ENCODE results near the gene CDC42EP4.
"Not testable (repeated sequence)": the region's sequence is repeated elsewhere in the genome, so short reads cannot be mapped to it uniquely, and the experiment has no call there.

The CDC42EP4 gene

DNA sequence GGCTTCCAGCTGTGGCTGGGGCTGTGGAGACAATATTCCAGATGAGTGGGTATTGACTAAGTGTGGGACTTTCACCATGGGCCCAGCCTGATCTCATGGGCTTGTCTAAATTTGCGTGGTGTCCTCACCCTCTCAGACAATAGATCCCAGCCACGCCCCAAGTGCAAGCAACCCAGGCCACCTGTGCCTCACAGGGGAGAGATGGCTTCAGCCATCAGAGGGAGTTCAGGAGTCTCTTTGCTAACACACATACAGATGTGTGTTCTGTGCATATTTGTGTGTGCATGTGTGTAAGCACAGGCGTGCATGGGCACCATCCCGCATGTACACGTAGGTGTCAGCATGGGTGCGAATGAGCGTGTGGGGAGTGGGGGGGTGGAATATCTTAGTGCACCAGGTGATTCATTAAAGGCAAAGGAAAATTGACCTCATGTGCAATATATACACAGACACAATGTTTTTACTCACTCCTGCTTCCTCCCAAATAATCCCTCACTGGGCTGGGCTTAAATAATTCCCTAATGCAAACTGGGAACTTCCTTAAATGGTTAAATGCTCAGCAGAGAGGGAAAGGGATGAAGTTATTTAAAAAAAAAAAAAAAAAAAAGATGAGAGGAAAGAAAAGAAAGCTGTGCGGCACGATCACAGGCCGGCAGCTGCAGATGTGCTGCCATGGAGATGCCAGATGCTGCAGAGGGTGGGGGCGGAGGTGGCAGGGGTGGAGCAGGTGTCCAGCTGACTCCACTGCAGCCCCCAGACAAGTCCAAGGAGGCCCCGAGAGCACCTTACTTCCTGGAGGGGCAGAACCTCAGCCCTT, 24.0 kb upstream of the CDC42EP4 start:
- H3K4me1 ChIP-seq (ENCODE audit: control insufficient read depth, insufficient read depth, low read length, unreplicated experiment), result peaks cover 34% of the 10 kb centered on the region
- no peaks in the 10 kb centered on the region for H3K79me2 ChIP-seq (ENCODE audit: control insufficient read depth, insufficient read depth, low read length, unreplicated experiment)
- no peaks in the 10 kb centered on the region for H3K27me3 ChIP-seq (ENCODE audit: insufficient read depth, low read length)
- H2AFZ ChIP-seq (ENCODE audit: low read length, unreplicated experiment), result no peak overlapping the region
- no peaks in the 10 kb centered on the region for H3K36me3 ChIP-seq (ENCODE audit: insufficient read depth, low read length)
- no peak overlapping the region for H3K27ac ChIP-seq (ENCODE audit: low read depth, low read length)
- H3K4me3 ChIP-seq (ENCODE audit: low read depth, low read length), result no peak overlapping the region

DNA sequence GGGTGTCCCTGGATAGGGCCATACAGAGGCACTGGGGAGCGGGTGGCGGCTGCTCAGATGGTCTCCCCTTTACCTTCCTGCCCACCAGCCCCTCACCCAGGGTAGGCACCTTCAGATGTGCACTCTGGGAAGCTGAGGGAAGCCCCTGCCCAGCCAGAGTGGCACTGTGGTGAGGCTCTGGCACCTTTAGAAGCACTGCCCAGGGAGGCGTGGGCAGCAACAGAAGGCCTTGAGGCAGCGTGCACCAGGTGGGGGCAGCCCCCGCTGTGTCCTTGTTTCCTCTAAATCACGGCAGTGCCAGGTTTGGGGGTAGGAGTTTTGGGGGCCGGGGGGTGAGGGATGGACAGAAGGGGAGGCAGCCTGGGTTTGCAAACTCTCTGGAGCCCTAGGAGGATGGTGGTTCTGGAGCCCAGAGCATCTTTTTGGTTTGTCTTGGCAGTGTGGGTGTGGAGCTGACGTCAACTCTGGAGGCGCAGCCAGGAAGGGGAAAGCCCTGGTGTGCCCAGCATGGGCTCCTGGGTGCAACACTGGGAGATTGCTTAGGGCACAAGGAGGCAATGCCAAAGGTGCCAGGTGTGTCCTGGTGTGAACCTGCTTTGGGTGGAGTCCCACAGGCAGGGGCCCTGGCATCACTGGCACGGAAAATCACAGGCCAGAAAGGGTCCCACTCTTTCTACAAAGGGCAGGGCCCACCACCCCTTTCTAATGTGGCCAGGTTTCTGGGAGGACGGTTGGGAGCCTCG, 23.1 kb upstream of the CDC42EP4 start:
- Histone ChIP-seq H3K27me3 (ENCODE audit: insufficient read depth, low read length) (no peaks in the 10 kb centered on the region), H3K4me3 (ENCODE audit: low read depth, low read length) (no peak overlapping the region), H2AFZ (ENCODE audit: low read length, unreplicated experiment) (no peak overlapping the region), H3K27ac (ENCODE audit: low read depth, low read length) (no peak overlapping the region), H3K79me2 (ENCODE audit: control insufficient read depth, insufficient read depth, low read length, unreplicated experiment) (no peaks in the 10 kb centered on the region), H3K36me3 (ENCODE audit: insufficient read depth, low read length) (no peaks in the 10 kb centered on the region), H3K4me1 (ENCODE audit: control insufficient read depth, insufficient read depth, low read length, unreplicated experiment) (peaks cover 27% of the 10 kb centered on the region)

DNA sequence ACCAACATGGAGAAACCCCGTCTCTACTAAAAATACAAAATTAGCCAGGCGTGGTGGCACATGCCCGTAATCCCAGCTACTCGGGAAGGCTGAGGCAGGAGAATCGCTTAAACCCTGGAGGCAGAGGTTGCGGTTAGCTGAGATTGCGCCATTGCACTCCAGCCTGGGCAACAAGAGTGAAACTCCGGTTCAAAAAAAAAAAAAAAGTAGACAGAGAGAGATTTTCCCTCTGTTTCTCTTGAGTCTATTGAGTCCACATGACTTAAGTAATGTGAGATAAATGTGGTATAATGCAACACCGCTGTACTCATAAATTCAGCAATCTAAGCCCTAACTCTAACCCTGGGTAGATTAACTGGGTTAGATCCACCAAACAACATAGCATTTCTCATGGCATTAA, 21.6 kb upstream of the CDC42EP4 start:
- H3K27me3 ChIP-seq (ENCODE audit: insufficient read depth, low read length), result not testable (repeated sequence)

DNA sequence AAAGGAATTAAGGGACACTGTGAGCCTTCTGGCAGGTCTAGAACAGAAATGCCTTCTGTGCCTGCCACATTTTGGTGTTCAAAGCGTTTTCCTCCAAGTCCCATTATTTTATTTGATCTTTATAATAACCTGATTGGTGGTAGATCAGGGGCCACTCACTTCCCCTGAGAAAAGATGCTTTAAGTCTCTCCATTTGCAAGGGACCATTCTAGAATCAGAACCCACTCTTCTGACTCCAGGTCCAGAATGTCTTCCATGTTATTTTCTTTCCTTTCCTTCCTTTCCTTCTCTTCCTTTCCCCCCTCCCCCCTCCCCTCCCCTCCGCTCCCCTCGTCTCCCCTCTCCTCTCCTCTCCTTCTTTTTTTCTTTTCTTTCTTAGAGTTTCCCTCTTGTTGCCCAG, 19.3 kb upstream of the CDC42EP4 start:
- no peaks in the 10 kb centered on the region for H3K79me2 ChIP-seq (ENCODE audit: control insufficient read depth, insufficient read depth, low read length, unreplicated experiment)
- H3K27me3 ChIP-seq (ENCODE audit: insufficient read depth, low read length), result no peaks in the 10 kb centered on the region
- peaks cover 9% of the 10 kb centered on the region for H3K4me1 ChIP-seq (ENCODE audit: control insufficient read depth, insufficient read depth, low read length, unreplicated experiment)
- H2AFZ ChIP-seq (ENCODE audit: low read length, unreplicated experiment), result no peak overlapping the region
- no peak overlapping the region for H3K4me3 ChIP-seq (ENCODE audit: low read depth, low read length)
- H3K27ac ChIP-seq (ENCODE audit: low read depth, low read length), result no peak overlapping the region
- H3K36me3 ChIP-seq (ENCODE audit: insufficient read depth, low read length), result no peaks in the 10 kb centered on the region

More for the DNA sequence above, 21.6 kb upstream of the CDC42EP4 start:
- peak overlapping the region; percentile 74 for H2AFZ ChIP-seq (ENCODE audit: low read length, unreplicated experiment)
- H3K36me3 ChIP-seq (ENCODE audit: insufficient read depth, low read length); H3K27ac ChIP-seq (ENCODE audit: low read depth, low read length); H3K79me2 ChIP-seq (ENCODE audit: control insufficient read depth, insufficient read depth, low read length, unreplicated experiment); H3K4me3 ChIP-seq (ENCODE audit: low read depth, low read length): not testable (repeated sequence)
- H3K4me1 ChIP-seq (ENCODE audit: control insufficient read depth, insufficient read depth, low read length, unreplicated experiment), result peaks cover 16% of the 10 kb centered on the region

DNA sequence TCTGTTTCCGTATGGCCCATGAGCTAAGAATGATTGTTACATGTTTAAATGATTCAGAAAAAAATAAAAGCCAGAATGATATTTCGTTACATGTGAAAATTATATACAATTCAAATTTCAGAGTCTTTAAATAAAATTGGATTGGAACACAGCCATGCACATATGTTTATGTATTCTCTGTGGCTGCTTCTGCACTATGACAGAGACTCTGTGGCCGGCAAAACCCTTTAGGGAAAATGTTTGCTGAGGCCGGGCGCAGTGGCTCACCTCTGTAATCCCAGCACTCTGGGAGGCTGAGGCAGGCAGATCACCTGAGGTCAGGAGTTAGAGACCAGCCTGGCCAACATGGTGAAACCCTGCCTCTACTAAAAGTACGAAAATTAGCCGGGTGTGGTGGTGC, 15.9 kb upstream of the CDC42EP4 start:
- peaks cover 25% of the 10 kb centered on the region for H3K4me1 ChIP-seq (ENCODE audit: control insufficient read depth, insufficient read depth, low read length, unreplicated experiment)

DNA sequence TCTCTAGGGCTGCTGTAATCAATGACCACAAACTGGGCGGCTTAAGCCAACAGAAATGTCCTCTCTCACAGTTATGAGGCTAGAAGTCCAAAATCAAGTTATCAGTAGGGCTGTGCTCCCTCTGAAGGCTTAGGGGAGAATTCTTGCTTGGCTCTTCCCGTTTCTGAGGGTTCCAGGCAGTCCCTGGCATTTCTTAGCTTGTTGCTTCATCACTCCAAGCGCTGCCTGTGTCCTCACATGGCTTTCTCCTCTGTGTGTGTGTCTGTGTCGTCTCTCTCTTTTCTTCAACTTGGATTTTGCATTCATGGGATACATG, 13.7 kb upstream of the CDC42EP4 start:
- H2AFZ ChIP-seq (ENCODE audit: low read length, unreplicated experiment), result peak overlapping the region; percentile 70
- peak overlapping the region; percentile 15; the same call in 1 of the 2 replicates for H3K27ac ChIP-seq (ENCODE audit: low read depth, low read length)
- no peaks in the 10 kb centered on the region for H3K27me3 ChIP-seq (ENCODE audit: insufficient read depth, low read length)
- H3K4me1 ChIP-seq (ENCODE audit: control insufficient read depth, insufficient read depth, low read length, unreplicated experiment), result peaks cover 25% of the 10 kb centered on the region
- no peaks in the 10 kb centered on the region for H3K36me3 ChIP-seq (ENCODE audit: insufficient read depth, low read length)
- H3K79me2 ChIP-seq (ENCODE audit: control insufficient read depth, insufficient read depth, low read length, unreplicated experiment), result no peaks in the 10 kb centered on the region
- H3K4me3 ChIP-seq (ENCODE audit: low read depth, low read length), result no peak overlapping the region

More for the DNA sequence above, 15.9 kb upstream of the CDC42EP4 start:
- Histone ChIP-seq H3K36me3 (ENCODE audit: insufficient read depth, low read length) (no peaks in the 10 kb centered on the region), H3K27me3 (ENCODE audit: insufficient read depth, low read length) (no peaks in the 10 kb centered on the region), H3K79me2 (ENCODE audit: control insufficient read depth, insufficient read depth, low read length, unreplicated experiment) (no peaks in the 10 kb centered on the region), H3K4me3 (ENCODE audit: low read depth, low read length) (no peak overlapping the region), H2AFZ (ENCODE audit: low read length, unreplicated experiment) (no peak overlapping the region), H3K27ac (ENCODE audit: low read depth, low read length) (no peak overlapping the region)

DNA sequence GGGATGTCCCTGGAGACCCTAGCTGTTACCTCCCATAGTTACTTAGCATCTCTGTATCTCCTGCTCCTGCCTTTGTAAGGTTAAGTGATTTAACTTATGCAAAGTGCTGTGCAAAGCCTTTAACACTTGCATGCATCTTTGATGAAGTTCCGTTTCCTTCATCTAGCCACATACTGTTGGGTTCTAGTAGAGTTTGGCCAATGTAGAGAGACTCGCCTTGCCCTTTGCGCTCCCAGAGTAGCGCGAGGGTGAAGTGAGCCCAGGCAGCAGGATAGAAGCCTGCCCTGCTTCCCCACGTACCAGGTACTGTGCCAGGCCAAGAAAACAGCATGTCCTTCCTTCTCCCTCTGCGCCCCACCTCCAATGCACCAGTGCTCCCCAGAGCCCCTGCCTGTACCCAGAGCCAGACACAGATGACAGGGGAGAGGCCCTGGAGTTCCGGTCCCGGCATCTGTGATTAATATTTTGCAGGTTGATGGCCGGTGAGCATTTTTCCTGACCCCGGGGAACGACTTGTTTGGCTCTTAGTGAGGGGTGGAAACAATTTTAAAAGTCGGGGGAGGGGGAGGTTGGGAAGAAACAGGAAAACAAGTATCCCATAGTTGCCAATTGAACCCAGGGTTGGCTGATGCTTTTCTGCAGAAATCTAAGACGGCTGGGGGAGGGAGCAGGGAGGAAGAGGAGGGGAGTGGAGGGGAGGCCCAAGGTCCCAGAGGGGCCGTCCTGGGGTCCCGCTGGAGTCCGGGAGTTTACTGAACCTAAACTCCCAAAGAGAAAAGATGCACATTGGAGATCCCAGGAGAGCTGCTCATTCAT, 13.1 kb upstream of the CDC42EP4 start:
- H3K4me3 ChIP-seq (ENCODE audit: low read depth, low read length), result no peak overlapping the region
- H3K27ac ChIP-seq (ENCODE audit: low read depth, low read length), result peak overlapping the region; percentile 15; the same call in 1 of the 2 replicates
- peaks cover 25% of the 10 kb centered on the region for H3K4me1 ChIP-seq (ENCODE audit: control insufficient read depth, insufficient read depth, low read length, unreplicated experiment)
- no peaks in the 10 kb centered on the region for H3K27me3 ChIP-seq (ENCODE audit: insufficient read depth, low read length)
- no peaks in the 10 kb centered on the region for H3K36me3 ChIP-seq (ENCODE audit: insufficient read depth, low read length)
- peak overlapping the region; percentile 67 for H2AFZ ChIP-seq (ENCODE audit: low read length, unreplicated experiment)
- H3K79me2 ChIP-seq (ENCODE audit: control insufficient read depth, insufficient read depth, low read length, unreplicated experiment), result no peaks in the 10 kb centered on the region

DNA sequence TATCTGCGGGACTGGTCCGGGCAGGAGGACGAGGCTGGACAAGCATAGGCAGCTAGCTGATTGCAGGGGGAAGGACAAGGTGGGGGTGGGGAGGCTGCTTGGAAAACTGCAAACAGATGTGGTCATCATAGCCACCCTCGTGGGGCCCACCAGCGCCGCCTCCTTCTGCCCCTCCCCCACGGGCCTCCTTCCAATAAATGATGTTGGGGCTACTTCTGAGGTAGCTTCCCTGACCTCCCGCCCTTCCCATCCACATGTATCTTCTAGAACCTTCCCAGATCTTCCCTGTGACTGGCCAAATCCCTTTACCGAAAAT, 12.3 kb upstream of the CDC42EP4 start:
- H2AFZ ChIP-seq (ENCODE audit: low read length, unreplicated experiment), result no peak overlapping the region
- H3K36me3 ChIP-seq (ENCODE audit: insufficient read depth, low read length), result no peaks in the 10 kb centered on the region
- peaks cover 25% of the 10 kb centered on the region for H3K4me1 ChIP-seq (ENCODE audit: control insufficient read depth, insufficient read depth, low read length, unreplicated experiment)
- no peak overlapping the region for H3K27ac ChIP-seq (ENCODE audit: low read depth, low read length)
- H3K4me3 ChIP-seq (ENCODE audit: low read depth, low read length), result no peak overlapping the region
- H3K27me3 ChIP-seq (ENCODE audit: insufficient read depth, low read length), result no peaks in the 10 kb centered on the region
- no peaks in the 10 kb centered on the region for H3K79me2 ChIP-seq (ENCODE audit: control insufficient read depth, insufficient read depth, low read length, unreplicated experiment)

DNA sequence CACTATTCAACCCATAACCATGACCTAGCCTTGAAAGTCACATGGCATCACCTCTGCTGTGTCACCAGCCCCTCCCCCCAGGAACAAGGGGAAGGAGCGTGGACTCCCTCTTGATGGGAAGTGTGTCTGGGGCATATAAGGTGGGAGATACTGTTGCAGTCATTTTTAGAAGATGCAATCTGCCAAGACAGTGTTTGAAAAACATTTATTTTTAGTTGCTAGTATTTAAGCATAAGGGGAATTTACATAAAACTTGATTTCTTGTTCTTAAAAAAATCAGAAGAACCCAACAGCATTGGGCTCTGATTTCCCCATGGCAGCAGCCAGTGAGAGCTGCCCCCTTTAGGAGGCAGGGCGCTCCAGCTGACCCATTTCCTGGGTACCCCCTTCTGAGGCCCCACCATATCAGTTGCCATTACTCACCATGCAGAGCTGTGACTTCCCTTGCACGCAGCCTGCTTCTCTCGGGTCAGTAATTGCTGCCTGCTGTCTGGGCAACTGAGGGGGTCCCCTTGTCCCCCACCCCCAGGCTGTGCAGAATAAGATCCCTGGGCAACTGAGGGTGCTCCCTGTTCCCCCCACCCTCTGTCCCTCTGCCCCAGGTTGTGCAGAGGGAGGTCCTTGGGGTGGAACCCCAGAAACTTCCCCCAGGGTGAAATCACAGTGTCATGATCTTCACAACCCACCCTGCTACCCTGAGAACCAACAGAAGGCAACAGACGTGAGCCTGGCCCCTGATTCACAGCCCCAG, 11.8 kb upstream of the CDC42EP4 start:
- Histone ChIP-seq H3K27me3 (ENCODE audit: insufficient read depth, low read length) (no peaks in the 10 kb centered on the region), H3K79me2 (ENCODE audit: control insufficient read depth, insufficient read depth, low read length, unreplicated experiment) (no peaks in the 10 kb centered on the region), H3K4me3 (ENCODE audit: low read depth, low read length) (no peak overlapping the region), H3K27ac (ENCODE audit: low read depth, low read length) (no peak overlapping the region), H3K36me3 (ENCODE audit: insufficient read depth, low read length) (no peaks in the 10 kb centered on the region), H2AFZ (ENCODE audit: low read length, unreplicated experiment) (no peak overlapping the region), H3K4me1 (ENCODE audit: control insufficient read depth, insufficient read depth, low read length, unreplicated experiment) (peaks cover 25% of the 10 kb centered on the region)

DNA sequence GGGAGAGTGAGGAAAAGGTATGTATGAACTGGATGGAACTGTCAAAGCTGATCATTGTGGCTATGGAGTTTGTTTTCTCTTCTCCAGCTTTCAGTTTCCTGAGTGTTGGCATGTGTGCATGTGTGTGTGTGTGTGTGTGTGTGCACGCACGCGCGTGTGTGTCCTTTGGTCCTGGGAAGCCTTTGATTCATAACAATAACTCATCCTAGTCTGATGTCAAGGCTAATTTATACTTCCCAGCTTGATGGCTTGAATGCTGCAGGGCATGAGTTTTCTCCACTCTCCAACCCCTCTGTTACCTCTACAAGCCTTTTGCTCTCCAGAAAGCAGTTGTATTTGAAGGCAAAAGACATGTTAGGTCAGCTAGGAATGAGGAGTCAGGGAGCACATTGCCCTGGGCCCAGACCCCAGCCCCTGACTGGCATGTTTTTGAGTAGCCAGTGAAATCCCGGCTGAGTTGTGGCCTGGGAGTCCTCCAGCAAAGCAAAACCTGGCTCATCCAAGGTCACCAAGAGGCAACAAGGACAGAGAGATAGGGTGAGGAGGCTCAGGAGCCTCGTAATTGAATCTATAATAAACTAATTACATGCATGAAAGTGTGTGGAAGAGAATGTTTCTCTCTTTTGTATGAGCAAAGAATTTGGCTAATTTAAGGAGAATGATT, 8.9 kb upstream of the CDC42EP4 start:
- H3K27ac ChIP-seq (ENCODE audit: low read depth, low read length), result no peak overlapping the region
- H3K27me3 ChIP-seq (ENCODE audit: insufficient read depth, low read length), result no peaks in the 10 kb centered on the region
- no peaks in the 10 kb centered on the region for H3K79me2 ChIP-seq (ENCODE audit: control insufficient read depth, insufficient read depth, low read length, unreplicated experiment)
- no peak overlapping the region for H2AFZ ChIP-seq (ENCODE audit: low read length, unreplicated experiment)
- no peaks in the 10 kb centered on the region for H3K36me3 ChIP-seq (ENCODE audit: insufficient read depth, low read length)
- no peak overlapping the region for H3K4me3 ChIP-seq (ENCODE audit: low read depth, low read length)
- peaks cover 40% of the 10 kb centered on the region for H3K4me1 ChIP-seq (ENCODE audit: control insufficient read depth, insufficient read depth, low read length, unreplicated experiment)
